Keratinocyte (primary cell): ENCODE data around the gene RNF183. TPM values are rescaled to one million over a fixed set of nuclear protein-coding genes. Genes with fewer than 3 reads are reported as not detected.
A peak's percentile ranks its signal among the peaks of the same experiment; 100 is the strongest.

Source experiments
- DNase-seq: peaks from one replicate; pipeline ENCODE4 v3.0.0-alpha.2; 2011; ENCODE audit warnings: low read depth, missing footprints, low spot score
- FAIRE-seq: peaks from 2 replicates; lab custom pipeline; 2011; peaks lifted over from hg19 to GRCh38; lab: Jason Lieb, UNC
- H2AFZ ChIP-seq: 2 replicates; pipeline ENCODE4 v1.6.0; 2012; ENCODE audit warnings: low read length, control low read depth, inconsistent platforms; ENCODE audit not compliant: control insufficient read depth
- H3K27ac ChIP-seq: 2 replicates; pipeline ENCODE4 v1.5.1; 2011; ENCODE audit warnings: low read length; ENCODE audit not compliant: control insufficient read depth, insufficient read depth
- H3K27me3 ChIP-seq: 3 replicates; pipeline ENCODE4 v1.6.0; 2011; ENCODE audit warnings: low read length; ENCODE audit not compliant: control insufficient read depth, insufficient read depth; ENCODE audit errors: extremely low read depth
- H3K36me3 ChIP-seq, 2 experiments: 2 replicates in 1 of 2; 3 replicates in 1 of 2; pipeline ENCODE4 v1.5.1; 2011; ENCODE audit warnings: low read length in 2 of 2, mild to moderate bottlenecking in 1 of 2; ENCODE audit not compliant: control insufficient read depth in 2 of 2, insufficient read depth in 2 of 2; ENCODE audit errors: extremely low read depth in 1 of 2
- H3K4me1 ChIP-seq: 3 replicates; pipeline ENCODE4 v1.5.1; 2011; ENCODE audit warnings: low read length; ENCODE audit not compliant: control insufficient read depth, insufficient read depth; ENCODE audit errors: extremely low read depth
- H3K4me2 ChIP-seq: 3 replicates; pipeline ENCODE4 v1.6.0; 2011; ENCODE audit warnings: low read depth, low read length; ENCODE audit not compliant: control insufficient read depth, insufficient read depth; ENCODE audit errors: extremely low read depth
- H3K4me3 ChIP-seq, 3 experiments: fragments of 200-600 bp in 1 of 3; sonication (generic) in 1 of 3; 2 replicates in 2 of 3; 3 replicates in 1 of 3; pipeline ENCODE4 v1.5.1; 2011 to 2016; ENCODE audit warnings: low read length in 3 of 3, mild to moderate bottlenecking in 3 of 3, control low read depth in 2 of 3, inconsistent platforms in 1 of 3, low read depth in 1 of 3, mixed read lengths in 1 of 3, mixed run types in 1 of 3, moderate library complexity in 1 of 3; ENCODE audit not compliant: control insufficient read depth in 2 of 3, insufficient read depth in 2 of 3; ENCODE audit errors: extremely low read depth in 1 of 3
- H3K79me2 ChIP-seq: 2 replicates; pipeline ENCODE4 v1.6.0; 2012; ENCODE audit warnings: low read length; ENCODE audit not compliant: control insufficient read depth, insufficient read depth
- H3K9ac ChIP-seq: 3 replicates; pipeline ENCODE4 v1.6.0; 2011; ENCODE audit warnings: low read length; ENCODE audit not compliant: control insufficient read depth, insufficient read depth; ENCODE audit errors: extremely low read depth
- H3K9me1 ChIP-seq: 3 replicates; pipeline ENCODE4 v1.6.0; 2011; ENCODE audit warnings: low read length; ENCODE audit not compliant: control insufficient read depth, insufficient read depth; ENCODE audit errors: extremely low read depth
- H3K9me3 ChIP-seq: 2 replicates; pipeline ENCODE4 v1.5.1; 2012; ENCODE audit warnings: low read depth, low read length; ENCODE audit not compliant: control insufficient read depth
- H4K20me1 ChIP-seq: 3 replicates; pipeline ENCODE4 v1.6.0; 2011; ENCODE audit warnings: low read length; ENCODE audit not compliant: control insufficient read depth, insufficient read depth; ENCODE audit errors: extremely low read depth
- EZH2 ChIP-seq: IDR thresholded peaks from one replicate; pipeline ENCODE4 v1.6.1; 2012; ENCODE audit warnings: inconsistent platforms, mild to moderate bottlenecking, low read length, moderate library complexity
- dilution Hi-C: fragments of 300-500 bp; cut with MboI; formaldehyde crosslinking; loops from one replicate; pipeline ENCODE4 v1.7.0; 2020; ENCODE audit warnings: low sequenced_read_pairs; ENCODE audit not compliant: extremely low pct_ligation_motif_present
- polyA plus RNA-seq, 5 experiments: library from polyadenylated mRNA; depleted of rRNA in 3 of 5; stranded (reverse) in 3 of 5; stranded (forward) in 1 of 5; unstranded in 1 of 5; fragments of >200 nt; gene quantifications; 1 replicate in 1 of 5; 2 replicates in 3 of 5; 3 replicates in 1 of 5; pipeline versions ENCODE4 v1.2.1 to v1.2.3, GENCODE V29; 2011 to 2012; ENCODE audit warnings: missing spikeins in 2 of 5, low read depth in 1 of 5, low replicate concordance in 1 of 5
- TF ChIP-seq, protein P1 (sequence below), 3 experiments: IDR thresholded peaks in 1 of 3; conservative IDR thresholded peaks in 1 of 3; optimal IDR thresholded peaks in 1 of 3; 2 replicates in 2 of 3; 3 replicates in 1 of 3; pipeline versions ENCODE3 to v1.5.1; 2011; ENCODE audit warnings: low read length in 3 of 3, mild to moderate bottlenecking in 3 of 3, moderate library complexity in 2 of 3, control low read depth in 1 of 3, inconsistent platforms in 1 of 3; ENCODE audit not compliant: insufficient read depth in 2 of 3; ENCODE audit errors: extremely low read depth in 1 of 3

RNF183 gene
- polyA plus RNA-seq, 1 donor (not counting 4 experiments of a cell fraction or from before 2014, with no cell fraction given) = not detected

DNA sequence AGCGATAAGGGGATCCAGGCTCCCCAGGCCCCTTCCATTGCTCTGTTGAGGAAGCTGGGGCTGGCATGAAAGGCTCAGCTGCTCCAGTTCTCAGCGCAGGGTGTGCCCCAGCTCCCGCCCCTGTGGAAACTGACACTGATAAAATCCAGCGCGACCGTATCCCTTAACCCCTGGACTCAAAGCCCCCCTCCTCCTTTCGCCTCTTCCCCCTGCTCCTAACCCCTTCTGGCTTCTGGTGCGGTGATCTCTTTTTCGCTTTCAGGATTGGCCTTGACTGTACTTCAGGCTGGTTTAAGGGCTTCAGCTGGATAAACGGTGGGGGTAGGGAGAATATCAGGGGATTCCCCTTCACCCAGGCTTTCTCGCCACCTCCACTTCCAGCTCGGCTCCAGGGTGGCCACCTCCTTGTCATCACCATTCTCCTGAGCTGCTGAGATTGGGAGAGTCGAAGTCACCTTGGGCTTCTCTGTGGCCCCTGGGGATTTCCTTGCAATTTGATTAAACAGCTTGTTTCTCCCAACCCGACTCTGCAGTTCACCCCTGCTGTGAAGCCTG lies 47.0 kb upstream of the RNF183 start:
- Histone ChIP-seq H3K4me1 (peaks cover 9% of the 10 kb centered on the region), H3K9me1 (no peaks in the 10 kb centered on the region), H3K9me3 (no peaks in the 10 kb centered on the region), H4K20me1 (no peaks in the 10 kb centered on the region), H3K4me2 (peak overlapping the region; percentile 64), H3K27me3 (peaks cover 31% of the 10 kb centered on the region), H3K9ac (no peak overlapping the region), H3K27ac (no peak overlapping the region), H2AFZ (no peak overlapping the region), H3K4me3 (peak overlapping the region in 1 of 3 experiments; percentile 53), H3K79me2 (no peaks in the 10 kb centered on the region), H3K36me3 (no peaks in the 10 kb centered on the region)
- DNase-seq (no peak), FAIRE-seq (no peak)
- TF ChIP-seq EZH2 = peak; percentile 87
- TF ChIP-seq, protein P1, sequence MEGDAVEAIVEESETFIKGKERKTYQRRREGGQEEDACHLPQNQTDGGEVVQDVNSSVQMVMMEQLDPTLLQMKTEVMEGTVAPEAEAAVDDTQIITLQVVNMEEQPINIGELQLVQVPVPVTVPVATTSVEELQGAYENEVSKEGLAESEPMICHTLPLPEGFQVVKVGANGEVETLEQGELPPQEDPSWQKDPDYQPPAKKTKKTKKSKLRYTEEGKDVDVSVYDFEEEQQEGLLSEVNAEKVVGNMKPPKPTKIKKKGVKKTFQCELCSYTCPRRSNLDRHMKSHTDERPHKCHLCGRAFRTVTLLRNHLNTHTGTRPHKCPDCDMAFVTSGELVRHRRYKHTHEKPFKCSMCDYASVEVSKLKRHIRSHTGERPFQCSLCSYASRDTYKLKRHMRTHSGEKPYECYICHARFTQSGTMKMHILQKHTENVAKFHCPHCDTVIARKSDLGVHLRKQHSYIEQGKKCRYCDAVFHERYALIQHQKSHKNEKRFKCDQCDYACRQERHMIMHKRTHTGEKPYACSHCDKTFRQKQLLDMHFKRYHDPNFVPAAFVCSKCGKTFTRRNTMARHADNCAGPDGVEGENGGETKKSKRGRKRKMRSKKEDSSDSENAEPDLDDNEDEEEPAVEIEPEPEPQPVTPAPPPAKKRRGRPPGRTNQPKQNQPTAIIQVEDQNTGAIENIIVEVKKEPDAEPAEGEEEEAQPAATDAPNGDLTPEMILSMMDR (optimal IDR thresholded peaks at IDR 0.05 in 1 of 3, IDR thresholded peaks at IDR 0.05 in 1 of 3, conservative IDR thresholded peaks at IDR 0.05 in 1 of 3; ENCODE audit: extremely low read depth in 1 of 3, insufficient read depth in 2 of 3, low read length in 3 of 3) = no peak
- dilution Hi-C loops = no loop called here

DNA sequence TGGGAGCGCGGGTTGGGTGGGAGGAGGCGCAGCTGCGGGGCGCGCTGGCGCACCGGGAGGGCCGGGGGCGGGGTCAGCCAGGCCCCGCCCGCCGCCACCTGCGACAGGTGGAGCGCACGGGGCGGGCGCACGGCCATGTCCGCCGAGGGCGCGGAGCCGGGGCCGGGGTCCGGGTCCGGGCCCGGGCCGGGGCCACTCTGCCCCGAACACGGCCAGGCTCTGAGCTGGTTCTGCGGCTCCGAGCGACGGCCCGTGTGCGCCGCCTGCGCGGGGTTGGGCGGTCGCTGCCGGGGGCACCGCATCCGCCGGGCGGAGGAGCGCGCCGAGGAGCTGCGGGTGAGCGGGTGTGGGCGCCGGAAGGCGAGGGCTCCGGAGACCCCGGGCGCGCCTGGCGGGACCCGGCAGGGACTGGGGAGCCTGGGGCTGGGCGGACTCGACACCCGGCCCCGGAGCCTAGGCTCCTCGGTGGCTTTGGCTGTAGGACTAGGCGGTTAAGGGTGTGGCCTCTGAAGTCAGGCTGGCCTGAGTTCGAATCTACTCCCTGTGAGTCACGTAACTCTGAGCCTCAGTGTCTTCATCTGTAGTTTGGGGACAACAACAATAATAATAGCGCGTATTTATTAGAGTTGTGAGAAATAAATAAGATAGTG lies 46.4 kb upstream of the RNF183 start, which contains the start of gene BSPRY:
Gene BSPRY (plus strand): TSS at position 97 of the 650 bp plus-strand sequence. CDS start 39 bp downstream, at position 136.
- Histone ChIP-seq H3K27me3 (peaks cover 31% of the 10 kb centered on the region), H3K36me3 (no peaks in the 10 kb centered on the region), H3K4me1 (peaks cover 9% of the 10 kb centered on the region), H3K9me3 (no peaks in the 10 kb centered on the region), H4K20me1 (no peaks in the 10 kb centered on the region), H3K9me1 (no peaks in the 10 kb centered on the region), H3K27ac (no peak within 1 kb of the TSS), H3K79me2 (no peaks in the 10 kb centered on the region), H3K4me3 (peak within 1 kb of the TSS; percentile 27 to 53 (median 44)), H2AFZ (no peak within 1 kb of the TSS), H3K9ac (no peak within 1 kb of the TSS), H3K4me2 (peak within 1 kb of the TSS; percentile 64)
- DNase-seq = no peak
- no peak for FAIRE-seq
- no peak for TF ChIP-seq EZH2
- TF ChIP-seq, protein P1 (optimal IDR thresholded peaks at IDR 0.05 in 1 of 3, IDR thresholded peaks at IDR 0.05 in 1 of 3, conservative IDR thresholded peaks at IDR 0.05 in 1 of 3; ENCODE audit: extremely low read depth in 1 of 3, insufficient read depth in 2 of 3, low read length in 3 of 3) = no peak
- dilution Hi-C loops = loop anchor here (10.0 kb wide), 1 partner anchor 55 kb away; the partner anchor contains the start of gene ALAD
